GM21737 (cell line): ENCODE measurements around the gene SLC23A1.
"Not testable (repeated sequence)": the region's sequence is repeated elsewhere in the genome, so short reads cannot be mapped to it uniquely, and the experiment has no call there.

Source experiments
- ATAC-seq: cut with Tn5 transposase; IDR thresholded peaks from one replicate; pipeline ENCODE4 v1.9.1; 2021; ENCODE audit warnings: mild to moderate bottlenecking, moderate library complexity; ENCODE audit not compliant: unreplicated experiment

SLC23A1 gene

GRCh38 chr5:139383275-139383992 lies at the start of gene SLC23A1:
Gene SLC23A1 (minus strand): TSS chr5:139383297. CDS start chr5:139383253, 44 bp downstream.
- no peak for ATAC-seq

GRCh38 chr5:139431706-139432105 lies 48.6 kb upstream of the SLC23A1 start:
- ATAC-seq, result no peak

- ATAC-seq, result no peak
Observed at GRCh38 chr5:139430015-139430414, 46.9 kb upstream of the SLC23A1 start.

DNA sequence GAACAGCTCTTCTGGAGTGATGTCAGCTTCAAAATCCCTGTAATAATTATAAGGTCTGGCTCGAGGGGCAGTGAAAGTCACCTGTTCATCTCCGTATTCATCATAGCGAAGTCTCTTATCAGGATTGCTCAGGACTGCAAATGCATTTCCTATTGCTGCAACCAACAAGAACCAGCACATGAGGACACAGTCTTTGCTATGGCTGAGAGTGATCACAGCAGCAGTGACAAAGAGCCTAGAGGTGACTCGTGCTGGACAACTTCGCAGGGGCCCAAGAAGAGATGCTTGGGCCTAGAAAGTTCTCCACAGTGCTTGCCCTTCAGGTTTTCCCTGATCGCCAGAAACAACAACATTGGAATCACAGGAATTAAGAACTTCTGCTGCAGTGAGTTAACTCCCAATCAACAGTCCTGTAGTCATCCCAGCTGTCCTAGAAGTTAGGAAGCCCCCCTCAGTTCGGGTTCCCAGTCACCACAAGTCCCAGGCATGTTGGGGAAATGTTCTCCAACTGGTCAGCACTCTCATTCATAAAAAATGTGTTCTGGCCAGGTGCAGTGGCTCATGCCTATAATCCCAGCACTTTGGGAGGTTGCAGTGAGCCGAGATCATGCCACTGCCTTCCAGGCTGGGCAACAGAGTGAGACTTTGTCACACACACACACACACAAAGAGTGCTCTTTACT lies 43.2 kb upstream of the SLC23A1 start:
- ATAC-seq, result no peak

DNA sequence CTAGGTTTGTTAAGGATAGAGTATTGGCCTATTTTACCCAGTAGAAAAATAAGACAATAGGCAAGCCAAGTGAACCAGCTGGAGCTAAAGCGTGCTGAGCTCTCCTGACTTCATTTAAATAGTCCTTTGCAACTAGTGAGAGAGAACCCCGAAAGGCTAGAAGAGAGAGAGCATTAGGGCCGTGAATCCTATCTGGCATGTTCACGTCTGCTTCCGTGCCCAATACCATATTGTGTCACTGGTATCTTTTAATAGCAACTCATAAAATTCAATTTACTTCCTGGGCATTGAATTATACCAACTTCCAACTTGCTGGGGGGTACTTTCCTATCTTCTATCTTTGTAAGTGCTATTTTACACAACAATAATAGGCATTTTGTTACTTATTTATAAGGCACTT lies 42.4 kb upstream of the SLC23A1 start:
- ATAC-seq, result no peak

GRCh38 chr5:139422307-139422893 lies 39.3 kb upstream of the SLC23A1 start:
- ATAC-seq, result no peak

GRCh38 chr5:139419226-139420192 lies 36.4 kb upstream of the SLC23A1 start:
- no peak for ATAC-seq

DNA sequence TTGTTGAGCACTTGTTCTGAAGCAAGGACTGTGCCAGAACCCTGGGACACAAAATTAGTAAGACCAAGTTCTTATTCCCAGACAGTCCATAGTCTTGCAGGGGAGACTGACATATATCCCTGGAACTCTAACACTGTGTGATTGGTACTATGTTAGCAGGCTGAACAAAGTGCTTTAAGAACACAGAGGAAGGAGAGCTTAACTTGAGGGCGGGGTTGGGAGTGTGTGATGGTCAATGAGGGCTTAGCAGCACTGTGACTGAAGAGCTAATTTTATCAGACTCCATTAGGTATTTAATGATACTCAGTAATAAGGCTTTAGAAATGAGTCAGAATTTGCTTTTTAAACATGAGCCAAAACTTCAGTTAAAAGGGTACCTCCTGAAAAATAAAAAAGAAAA lies 35.7 kb upstream of the SLC23A1 start:
- ATAC-seq, result no peak

DNA sequence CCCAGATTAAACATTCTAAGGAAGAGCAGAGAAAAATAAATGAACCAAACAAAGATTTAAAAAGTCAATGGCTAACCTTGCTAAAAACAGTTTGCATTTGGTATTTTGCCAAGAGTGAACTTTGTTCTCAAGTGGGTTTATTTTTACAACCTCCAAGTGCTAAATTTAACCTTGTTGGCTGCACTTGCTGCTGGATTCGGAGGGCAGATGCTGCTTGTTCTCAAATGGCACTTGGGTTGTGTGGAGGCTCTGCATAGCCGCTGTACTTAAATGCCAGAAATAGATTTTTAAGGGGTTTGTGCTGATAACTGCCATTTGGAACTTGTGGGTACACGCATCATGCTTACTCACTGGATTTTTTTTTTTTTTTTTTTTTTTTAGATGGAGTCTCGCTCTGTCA lies 34.1 kb upstream of the SLC23A1 start:
- ATAC-seq, result no peak

GRCh38 chr5:139416651-139417050 lies 33.6 kb upstream of the SLC23A1 start:
- no peak for ATAC-seq

DNA sequence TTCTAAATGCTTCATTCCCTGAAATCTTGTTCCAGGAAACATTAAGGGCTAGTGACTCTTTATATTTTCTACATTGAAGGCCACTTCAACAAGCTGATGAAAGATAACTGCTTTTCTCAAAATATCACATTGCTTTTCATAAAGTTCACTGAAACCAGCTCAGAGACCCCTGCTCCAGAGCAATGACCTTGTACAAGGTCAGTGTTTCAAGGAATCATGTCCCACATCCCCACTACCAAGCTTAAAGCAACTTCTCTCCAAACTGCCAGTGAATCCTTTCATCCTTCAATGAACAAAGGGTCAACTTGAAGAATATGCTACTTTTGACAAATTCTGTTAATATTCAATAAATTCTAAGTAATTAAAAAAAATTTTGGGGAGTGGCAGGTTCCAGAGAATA lies 32.8 kb upstream of the SLC23A1 start:
- ATAC-seq, result no peak

DNA sequence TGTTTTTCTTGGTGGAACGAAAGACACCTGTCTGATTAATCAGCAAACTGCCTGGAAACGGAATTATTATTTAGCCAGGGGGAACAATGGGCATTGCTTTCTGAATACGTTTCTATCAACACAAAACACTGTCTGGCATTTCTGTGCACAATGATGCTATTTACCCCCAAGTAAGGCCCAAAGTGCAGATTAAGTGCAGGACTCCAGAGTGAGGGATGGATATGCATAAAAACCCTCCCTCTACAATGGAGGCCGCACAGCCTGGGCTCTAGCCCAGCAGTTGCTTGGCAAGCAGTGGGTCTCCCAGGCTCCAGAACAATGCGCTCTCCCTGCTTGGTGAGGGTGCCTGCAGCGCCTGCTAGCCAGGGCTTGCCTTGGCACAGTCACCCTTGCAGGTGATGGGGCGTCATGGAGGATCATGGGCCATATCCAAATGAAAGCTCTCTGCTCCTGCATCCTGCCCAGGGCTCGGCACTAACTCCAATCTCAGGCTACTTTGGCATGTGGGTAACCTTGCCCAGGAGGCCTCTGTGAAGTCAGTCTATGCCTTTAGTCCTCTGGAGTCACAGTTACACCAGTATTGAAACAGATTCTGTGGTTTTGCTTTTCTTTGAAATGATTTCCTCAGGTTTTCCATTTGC lies 32.2 kb upstream of the SLC23A1 start:
- no peak for ATAC-seq

DNA sequence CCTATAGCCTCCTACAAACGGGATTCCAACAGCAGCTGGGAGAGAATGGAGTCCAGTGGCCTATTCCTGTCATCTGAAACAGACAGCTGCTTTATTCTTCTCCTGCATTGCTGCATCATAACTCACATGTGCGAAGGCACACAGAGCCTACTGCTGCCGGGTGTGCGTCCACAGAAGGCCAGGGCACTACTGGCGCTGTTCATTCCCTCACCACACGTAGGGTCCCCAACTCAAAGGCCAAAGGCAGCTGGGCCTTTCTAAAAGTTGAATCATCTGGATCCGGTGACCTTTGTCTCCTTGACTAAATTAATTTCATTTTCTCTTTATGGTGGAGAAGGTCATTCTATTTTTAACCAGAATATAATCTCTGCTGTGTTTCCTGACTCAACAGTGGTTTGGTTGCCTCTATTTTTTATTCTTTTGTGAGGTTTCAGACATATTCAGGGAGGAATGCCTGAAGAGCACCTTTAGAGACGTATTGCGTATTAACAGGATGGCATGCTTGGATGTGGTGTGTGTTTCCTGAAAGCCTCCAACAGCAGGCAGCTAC lies 31.6 kb upstream of the SLC23A1 start:
- no peak for ATAC-seq

GRCh38 chr5:139413963-139414362 lies 30.9 kb upstream of the SLC23A1 start:
- no peak for ATAC-seq

GRCh38 chr5:139413153-139413552 lies 30.1 kb upstream of the SLC23A1 start:
- ATAC-seq, result no peak

DNA sequence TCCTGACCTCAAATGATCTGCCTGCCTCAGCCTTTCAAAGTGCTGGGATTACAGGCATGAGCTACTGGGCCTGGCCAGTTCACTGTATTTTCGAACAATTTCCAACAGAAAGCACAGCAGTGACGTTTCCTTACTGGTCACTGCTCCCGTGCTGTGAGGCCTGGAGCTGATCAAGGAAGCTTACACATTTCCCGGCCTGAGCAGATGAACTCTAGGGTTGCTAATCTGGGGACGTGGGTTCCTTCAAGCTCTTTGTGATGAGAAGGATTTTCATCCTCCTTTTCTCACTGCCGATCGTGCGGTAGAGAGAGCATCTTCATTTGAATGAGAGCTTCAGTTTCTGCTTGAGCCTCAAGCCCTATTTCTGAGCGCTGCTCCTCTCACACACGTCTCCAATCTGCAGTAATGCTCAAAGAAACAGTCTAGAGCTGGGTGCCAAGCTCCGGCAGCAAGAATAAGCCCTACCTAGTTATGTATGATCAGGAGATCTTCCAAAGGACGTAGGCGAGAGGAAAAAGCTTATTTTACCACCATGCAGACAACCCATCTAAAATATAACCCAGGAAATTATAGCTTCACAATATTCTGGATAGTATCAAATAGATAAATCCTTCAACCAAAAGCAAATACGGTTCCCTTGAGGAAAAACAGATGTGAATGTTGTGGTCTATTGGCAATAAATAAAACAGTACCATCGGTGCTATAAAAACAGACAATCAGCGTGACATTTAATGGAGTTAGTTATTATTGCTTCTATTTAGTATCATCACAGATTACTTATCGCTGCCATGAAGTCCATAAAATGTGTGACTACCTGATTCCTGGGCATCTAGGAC lies 28.1 kb upstream of the SLC23A1 start:
- no peak for ATAC-seq

GRCh38 chr5:139410121-139410992 lies 27.3 kb upstream of the SLC23A1 start:
- no peak for ATAC-seq

- not testable (repeated sequence) for ATAC-seq
Observed at GRCh38 chr5:139409116-139409515, 26.0 kb upstream of the SLC23A1 start.
